GM06990 (cell line): ENCODE data around the gene UBE2D2.
A peak's percentile ranks its signal among the peaks of the same experiment; 100 is the strongest.

ENCODE experiments used
- DNase-seq: peaks from one replicate; pipeline ENCODE4 v3.0.0-alpha.2; 2011; ENCODE audit not compliant: insufficient read length; ENCODE audit errors: extremely low read depth
- H3K27me3 ChIP-seq: replicated peaks from 2 replicates; pipeline ENCODE4 v1.6.0; 2011; ENCODE audit warnings: low read length; ENCODE audit not compliant: control insufficient read depth, insufficient read depth
- H3K36me3 ChIP-seq: 2 replicates; pipeline ENCODE4 v1.5.1; 2011; ENCODE audit warnings: low read length; ENCODE audit not compliant: control insufficient read depth, insufficient read depth
- H3K4me3 ChIP-seq: replicated peaks from 2 replicates; pipeline ENCODE4 v1.5.1; 2011; ENCODE audit warnings: low read depth, mild to moderate bottlenecking, control low read depth, low read length
- CTCF ChIP-seq: IDR thresholded peaks from 2 replicates; pipeline ENCODE4 v1.5.1; 2011; ENCODE audit warnings: low read length, control low read depth, mild to moderate bottlenecking, inconsistent platforms; ENCODE audit not compliant: insufficient read depth, poor library complexity, severe bottlenecking

Gene UBE2D2

GRCh38 chr5:139551191-139551889, 9.8 kb upstream of the UBE2D2 start:
- DNase-seq: no peak
- TF ChIP-seq CTCF: no peak
- no peak overlapping the region for H3K4me3 ChIP-seq
- H3K36me3 ChIP-seq: no peaks in the 10 kb centered on the region
- no peaks in the 10 kb centered on the region for H3K27me3 ChIP-seq

GRCh38 chr5:139552893-139553575, 8.1 kb upstream of the UBE2D2 start:
- no peak for DNase-seq
- Histone ChIP-seq H3K27me3 (no peaks in the 10 kb centered on the region), H3K36me3 (no peaks in the 10 kb centered on the region), H3K4me3 (no peak overlapping the region)
- no peak for TF ChIP-seq CTCF

GRCh38 chr5:139554264-139554663, 6.9 kb upstream of the UBE2D2 start:
- Histone ChIP-seq H3K4me3 (no peak overlapping the region), H3K36me3 (no peaks in the 10 kb centered on the region), H3K27me3 (no peaks in the 10 kb centered on the region)
- DNase-seq: no peak
- TF ChIP-seq CTCF: no peak

- Histone ChIP-seq H3K27me3 (no peaks in the 10 kb centered on the region), H3K36me3 (no peaks in the 10 kb centered on the region), H3K4me3 (no peak overlapping the region)
- TF ChIP-seq CTCF: no peak
- no peak for DNase-seq
Measured at GRCh38 chr5:139557811-139558210, 3.3 kb upstream of the UBE2D2 start.

GRCh38 chr5:139561655-139562451, 714 bp downstream of the UBE2D2 start:
- no peaks in the 10 kb centered on the region for H3K36me3 ChIP-seq
- H3K4me3 ChIP-seq: peak overlapping the region; percentile 86
- DNase-seq: peak; percentile 76
- TF ChIP-seq CTCF: no peak
- no peaks in the 10 kb centered on the region for H3K27me3 ChIP-seq
